WI38 (cell line): ENCODE measurements around the gene LENG8.
"Not testable (repeated sequence)": the region's sequence is repeated elsewhere in the genome, so short reads cannot be mapped to it uniquely, and the experiment has no call there.

Source experiments
- H3K4me3 ChIP-seq: 2 replicates; pipeline ENCODE4 v1.5.1; 2011; ENCODE audit warnings: low read depth, mild to moderate bottlenecking, control low read depth, low read length
- TF ChIP-seq, protein P1 (sequence below): IDR thresholded peaks from 2 replicates; pipeline ENCODE4 v1.5.1; 2012; ENCODE audit warnings: low read depth, mild to moderate bottlenecking, control low read depth, low read length

Gene LENG8

DNA sequence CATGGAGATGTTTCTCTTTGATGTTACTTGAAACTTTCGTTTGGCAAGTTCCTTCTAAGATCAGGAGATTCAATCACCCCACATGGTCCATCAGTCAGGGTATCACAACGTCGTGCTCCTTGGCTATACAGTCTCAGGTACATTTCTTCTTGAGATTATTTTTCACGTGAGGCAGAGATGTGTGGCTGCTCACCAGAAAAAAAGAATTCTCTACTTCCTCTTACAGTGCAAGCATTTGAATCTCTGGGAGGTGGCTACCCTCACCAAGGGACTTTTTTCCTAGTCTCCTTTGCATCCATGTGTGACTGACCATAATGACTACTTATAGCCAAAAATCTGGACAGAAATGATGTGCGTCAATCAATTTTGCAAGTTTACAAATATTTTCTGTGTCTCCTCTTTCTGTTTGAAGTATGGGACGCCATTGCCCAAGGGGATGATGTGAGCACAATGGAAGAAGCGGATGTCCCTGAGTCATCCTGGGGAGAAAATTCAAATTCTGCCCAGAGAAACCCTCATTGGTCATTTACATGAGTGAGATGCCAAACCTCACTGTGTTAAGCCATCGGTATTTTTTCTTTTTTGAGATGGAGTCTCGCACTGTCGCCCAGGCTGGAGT, 45.1 kb downstream of the LENG8 start:
- TF ChIP-seq, protein P1, sequence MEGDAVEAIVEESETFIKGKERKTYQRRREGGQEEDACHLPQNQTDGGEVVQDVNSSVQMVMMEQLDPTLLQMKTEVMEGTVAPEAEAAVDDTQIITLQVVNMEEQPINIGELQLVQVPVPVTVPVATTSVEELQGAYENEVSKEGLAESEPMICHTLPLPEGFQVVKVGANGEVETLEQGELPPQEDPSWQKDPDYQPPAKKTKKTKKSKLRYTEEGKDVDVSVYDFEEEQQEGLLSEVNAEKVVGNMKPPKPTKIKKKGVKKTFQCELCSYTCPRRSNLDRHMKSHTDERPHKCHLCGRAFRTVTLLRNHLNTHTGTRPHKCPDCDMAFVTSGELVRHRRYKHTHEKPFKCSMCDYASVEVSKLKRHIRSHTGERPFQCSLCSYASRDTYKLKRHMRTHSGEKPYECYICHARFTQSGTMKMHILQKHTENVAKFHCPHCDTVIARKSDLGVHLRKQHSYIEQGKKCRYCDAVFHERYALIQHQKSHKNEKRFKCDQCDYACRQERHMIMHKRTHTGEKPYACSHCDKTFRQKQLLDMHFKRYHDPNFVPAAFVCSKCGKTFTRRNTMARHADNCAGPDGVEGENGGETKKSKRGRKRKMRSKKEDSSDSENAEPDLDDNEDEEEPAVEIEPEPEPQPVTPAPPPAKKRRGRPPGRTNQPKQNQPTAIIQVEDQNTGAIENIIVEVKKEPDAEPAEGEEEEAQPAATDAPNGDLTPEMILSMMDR, result no peak

DNA sequence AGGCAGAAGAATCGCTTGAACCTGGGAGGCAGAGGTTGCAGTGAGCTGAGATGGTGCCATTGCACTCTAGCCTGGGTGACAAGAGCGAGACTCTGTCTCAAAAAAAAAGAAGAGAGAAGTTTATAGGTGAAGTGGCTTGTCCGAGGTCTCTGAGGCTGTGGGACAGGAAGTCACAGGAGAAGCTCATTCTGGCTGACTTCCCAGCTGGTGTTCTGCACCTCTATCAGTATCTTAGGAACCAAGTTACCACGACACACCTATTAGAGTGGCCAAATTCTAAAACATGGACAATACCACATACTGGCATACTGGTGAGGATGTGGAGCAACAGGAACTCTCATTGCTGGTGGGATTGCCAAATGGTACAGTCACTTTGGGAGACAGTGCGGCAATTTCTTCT, 46.3 kb downstream of the LENG8 start:
- not testable (repeated sequence) for H3K4me3 ChIP-seq

More for the DNA sequence above, 45.1 kb downstream of the LENG8 start:
- no peak overlapping the region for H3K4me3 ChIP-seq

DNA sequence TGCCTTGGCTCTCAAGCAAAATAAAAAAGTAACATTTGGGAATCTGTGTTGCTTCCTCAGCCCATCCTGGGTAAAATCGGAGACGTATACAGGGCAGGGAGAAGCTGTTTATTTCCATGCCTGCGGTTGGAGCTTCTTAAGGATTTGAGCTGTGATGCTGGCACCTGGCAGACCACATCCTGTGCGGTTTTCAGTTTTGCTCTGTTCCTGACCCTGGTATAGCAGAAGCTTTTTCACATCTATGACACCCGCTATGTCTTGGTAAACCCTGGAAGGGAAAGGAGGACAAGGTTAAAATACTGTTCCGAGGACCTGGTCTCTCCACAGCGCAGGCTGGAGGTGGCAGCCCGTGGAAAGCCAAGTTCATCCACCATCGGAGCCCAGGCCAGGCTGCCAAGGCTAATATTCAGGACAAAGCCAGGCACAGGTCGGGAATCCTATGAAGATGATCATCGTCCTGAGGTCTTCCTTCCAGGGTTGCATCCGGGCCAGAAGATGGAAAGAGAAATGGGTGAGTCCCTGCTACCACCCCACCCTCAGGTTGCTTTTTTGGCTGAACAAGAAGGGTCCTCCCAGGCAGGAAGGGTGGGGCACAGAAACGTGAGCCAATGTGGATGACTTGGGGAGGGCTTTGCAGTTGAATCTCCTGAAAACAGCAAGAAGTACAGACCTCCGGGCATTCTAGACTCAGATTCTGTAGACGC, 48.9 kb downstream of the LENG8 start:
- H3K4me3 ChIP-seq, result not testable (repeated sequence)

DNA sequence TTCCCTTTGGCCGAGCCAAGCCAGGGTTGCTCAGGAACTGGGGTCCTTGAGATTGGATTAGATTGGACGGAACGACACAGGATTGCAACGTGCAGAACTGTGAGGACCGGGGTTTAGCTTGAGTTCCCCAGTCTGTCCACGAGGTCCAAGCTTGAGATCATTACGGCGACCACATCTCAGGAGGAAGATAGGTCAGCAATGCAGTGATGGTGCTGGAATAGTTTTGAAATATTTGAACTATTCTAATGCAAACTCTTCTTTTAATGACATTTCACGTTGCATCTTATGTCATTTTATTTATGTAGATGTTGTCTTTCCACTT, 49.4 kb downstream of the LENG8 start:
- H3K4me3 ChIP-seq, result not testable (repeated sequence)

DNA sequence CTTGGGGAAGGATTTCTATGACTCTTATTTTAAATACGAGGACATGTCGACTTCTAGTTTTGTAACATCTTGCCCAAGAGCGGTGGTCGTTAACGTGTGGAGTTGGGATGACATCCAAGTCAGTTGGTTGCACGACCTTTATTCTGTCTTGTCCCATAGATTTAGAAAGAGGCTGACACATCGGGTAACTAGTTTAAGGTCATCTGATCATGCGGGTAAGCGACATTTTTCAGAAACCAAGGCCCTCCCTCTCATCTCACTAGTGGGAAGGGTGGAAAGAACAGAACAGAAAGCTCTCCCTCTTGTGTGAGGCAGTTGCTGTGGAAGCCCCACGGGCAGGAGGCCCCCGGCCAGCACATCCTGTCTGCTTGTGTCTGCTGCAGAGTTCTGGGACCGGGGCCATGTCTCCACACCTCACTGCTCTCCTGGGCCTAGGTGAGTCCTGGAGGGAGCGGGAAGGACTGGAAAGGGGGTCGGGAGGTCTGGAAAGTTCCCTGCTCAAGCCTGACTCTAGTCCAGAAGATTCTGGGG, 53.6 kb downstream of the LENG8 start, which contains the start of gene LAIR2:
LAIR2 (plus strand) TSS at position 314 of the 531 bp plus-strand sequence; CDS start at position 402, 88 bp downstream.
- no peak within 1 kb of the TSS for H3K4me3 ChIP-seq

DNA sequence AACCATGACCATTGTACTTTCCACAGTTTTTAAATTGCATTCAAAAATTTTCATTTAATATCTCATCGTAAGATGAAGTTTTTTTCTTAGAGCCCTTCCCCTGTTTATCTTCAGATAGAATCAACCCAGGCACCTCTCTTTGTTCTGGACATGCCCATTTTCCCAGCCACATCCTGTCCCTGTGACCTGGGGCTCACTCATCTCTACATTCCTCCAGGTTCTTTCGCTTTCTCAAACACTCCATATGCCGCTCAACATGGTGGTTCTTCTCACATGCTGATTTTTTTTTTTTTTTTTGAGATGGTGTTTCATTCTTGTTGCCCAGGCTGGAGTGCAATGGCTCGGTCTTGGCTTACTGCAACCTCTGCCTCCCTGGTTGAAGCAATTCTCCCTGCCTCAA, 56.5 kb downstream of the LENG8 start:
- H3K4me3 ChIP-seq, result not testable (repeated sequence)

More for the DNA sequence above, 53.6 kb downstream of the LENG8 start, which contains the start of gene LAIR2:
- TF ChIP-seq, protein P1, result no peak

DNA sequence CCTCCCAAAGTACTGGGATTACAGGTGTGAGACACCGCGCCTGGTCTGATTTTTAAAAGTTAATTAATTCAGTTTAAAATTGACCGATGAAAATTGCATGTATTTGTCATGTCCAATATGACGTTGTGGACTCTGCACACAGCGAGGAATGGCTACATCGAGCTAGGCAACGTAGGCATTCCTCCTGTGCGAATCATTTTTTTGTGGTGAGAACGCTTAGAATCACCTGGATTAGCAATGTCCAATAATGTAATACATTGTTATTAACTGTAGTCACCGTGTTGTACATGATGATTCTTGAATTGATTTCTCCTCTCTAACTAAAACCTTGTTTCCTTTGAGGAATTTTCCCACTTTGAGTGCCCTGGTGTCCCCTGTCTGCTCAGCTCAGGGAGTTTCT, 57.1 kb downstream of the LENG8 start:
- H3K4me3 ChIP-seq, result no peak overlapping the region
- TF ChIP-seq, protein P1, result no peak

DNA sequence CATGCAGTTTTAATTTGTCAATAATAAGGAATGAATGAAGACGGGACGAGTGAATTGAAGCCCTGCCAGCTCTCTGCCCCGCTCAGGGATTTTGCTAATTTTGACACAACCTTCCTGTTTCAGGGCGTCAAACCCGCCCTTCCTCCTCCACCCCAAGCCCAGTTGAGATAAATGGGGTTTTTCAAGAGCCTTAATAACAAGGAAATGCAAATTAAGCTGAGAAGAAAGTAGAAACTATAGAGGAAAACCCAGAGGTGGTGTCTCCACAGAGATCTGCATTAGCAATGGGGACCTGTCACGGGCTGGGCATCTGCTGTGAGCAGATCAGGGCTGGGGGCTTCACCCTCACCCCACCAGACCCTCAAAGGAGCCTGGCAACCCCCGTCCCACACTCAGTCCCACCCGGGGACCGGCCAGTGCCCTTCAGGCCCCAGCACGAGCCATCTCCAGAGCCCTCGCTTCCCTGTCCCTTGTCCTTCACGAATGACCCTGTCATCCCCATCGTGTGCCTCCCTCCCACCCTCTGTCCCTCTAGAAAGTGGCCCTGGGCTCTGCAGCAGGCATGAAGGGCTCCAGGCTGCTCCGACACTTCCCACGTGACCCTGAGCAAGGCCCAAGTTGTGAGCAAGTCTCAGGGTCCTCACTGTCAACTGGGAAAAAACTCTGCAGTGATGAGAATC, 58.2 kb downstream of the LENG8 start:
- H3K4me3 ChIP-seq, result not testable (repeated sequence)

DNA sequence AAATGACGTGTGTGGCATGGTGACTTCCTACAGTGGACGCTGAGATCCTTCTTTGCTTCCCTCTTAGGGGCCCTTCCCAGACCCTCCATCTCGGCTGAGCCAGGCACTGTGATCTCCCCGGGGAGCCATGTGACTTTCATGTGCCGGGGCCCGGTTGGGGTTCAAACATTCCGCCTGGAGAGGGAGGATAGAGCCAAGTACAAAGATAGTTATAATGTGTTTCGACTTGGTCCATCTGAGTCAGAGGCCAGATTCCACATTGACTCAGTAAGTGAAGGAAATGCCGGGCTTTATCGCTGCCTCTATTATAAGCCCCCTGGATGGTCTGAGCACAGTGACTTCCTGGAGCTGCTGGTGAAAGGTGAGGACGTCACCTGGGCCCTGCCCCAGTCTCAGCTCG, 58.8 kb downstream of the LENG8 start:
- TF ChIP-seq, protein P1, result no peak
- no peak overlapping the region for H3K4me3 ChIP-seq

DNA sequence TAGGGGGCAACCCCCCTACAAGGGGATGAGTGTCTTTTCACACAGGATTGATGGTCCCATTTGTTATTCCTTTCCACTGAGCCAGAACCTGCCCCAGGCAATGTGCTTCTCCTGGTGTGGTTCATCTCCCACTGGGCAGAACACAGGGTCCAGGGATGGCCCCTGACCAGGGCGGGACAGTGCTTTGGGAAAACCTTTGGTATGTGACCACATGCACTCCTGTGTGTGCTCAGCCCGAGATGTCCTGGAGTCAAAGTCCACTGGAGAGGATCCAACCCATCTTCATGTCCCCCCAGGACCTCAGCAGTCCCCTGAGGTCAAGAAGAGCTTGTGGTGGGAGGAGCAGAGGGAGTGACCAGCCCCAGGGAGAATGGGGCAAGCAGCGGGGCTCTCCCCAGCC, 59.5 kb downstream of the LENG8 start:
- H3K4me3 ChIP-seq, result not testable (repeated sequence)

DNA sequence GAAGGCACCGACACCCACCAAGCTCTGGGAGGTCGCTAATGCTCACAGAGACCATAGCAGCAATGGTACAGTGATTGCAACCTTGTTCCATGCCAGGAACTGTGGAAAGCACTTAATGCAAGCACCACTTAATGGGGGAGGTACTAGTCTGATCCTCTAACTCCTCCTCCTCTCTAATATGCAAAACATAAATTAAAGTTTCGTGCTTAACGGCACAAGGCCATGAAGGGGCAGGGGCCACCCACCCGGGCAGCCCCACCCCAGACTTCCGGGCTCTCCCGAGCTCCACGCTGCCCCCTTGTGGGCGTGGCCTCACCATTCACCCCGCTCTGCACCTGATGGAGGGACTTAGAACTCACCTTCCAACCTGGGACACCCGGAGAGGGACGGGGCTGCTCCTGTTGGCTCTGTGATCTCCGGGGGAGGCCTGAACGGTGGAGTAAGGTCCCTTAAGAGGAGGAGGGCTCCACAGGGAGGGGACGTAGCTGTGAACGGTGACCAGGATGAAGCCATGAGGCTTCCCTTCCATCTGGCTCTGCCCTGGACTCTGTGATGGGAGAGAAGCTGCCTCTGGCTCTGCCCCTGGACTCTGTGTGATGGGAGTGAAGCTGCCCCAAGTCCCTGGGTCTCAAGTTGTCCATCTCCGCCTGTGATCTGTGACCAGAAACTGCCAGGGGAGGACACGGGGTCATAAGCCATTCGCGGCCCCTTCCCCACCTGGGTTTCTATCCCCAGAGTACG, 60.4 kb downstream of the LENG8 start:
- not testable (repeated sequence) for H3K4me3 ChIP-seq
